AG04450 (cell line): ENCODE data around the gene DNAJC3. TPM values are rescaled to one million over a fixed set of nuclear protein-coding genes. Genes with fewer than 3 reads are reported as not detected.
"Not testable (repeated sequence)": the region's sequence is repeated elsewhere in the genome, so short reads cannot be mapped to it uniquely, and the experiment has no call there.

ENCODE experiments used
- CTCF ChIA-PET: fragments of 300-600, 350-600 bp; formaldehyde crosslinking; extraction: SDS; loops from one replicate; lab custom pipeline; 2022; ENCODE audit warnings: antibody characterized with exemption, inconsistent platforms; lab: Charles Lee
- POLR2A ChIA-PET: fragments of 350-600 bp; formaldehyde crosslinking; extraction: SDS; loops from one replicate; lab custom pipeline; 2021; ENCODE audit warnings: antibody characterized with exemption, inconsistent platforms; lab: Yijun Ruan, JAX
- DNase-seq: peaks from one replicate; pipeline ENCODE4 v3.0.0-alpha.2; 2011; ENCODE audit warnings: low read depth, low spot score
- H3K27ac ChIP-seq: one replicate; pipeline ENCODE4 v1.5.1; 2012; ENCODE audit warnings: low read depth, low read length, control low read depth
- H3K27me3 ChIP-seq: one replicate; pipeline ENCODE4 v1.6.0; 2012; ENCODE audit warnings: low read length; ENCODE audit not compliant: control insufficient read depth, insufficient read depth
- H3K4me3 ChIP-seq: 2 replicates; pipeline ENCODE4 v1.5.1; 2011; ENCODE audit warnings: mild to moderate bottlenecking, low read depth, low read length, control low read depth
- H3K9me3 ChIP-seq: 2 replicates; pipeline ENCODE4 v1.5.1; 2012; ENCODE audit warnings: low read length; ENCODE audit not compliant: control insufficient read depth, insufficient read depth
- CTCF ChIP-seq: IDR thresholded peaks from 2 replicates; pipeline ENCODE4 v1.5.1; 2011; ENCODE audit warnings: low read depth, low read length, control low read depth, inconsistent platforms
- polyA plus RNA-seq: library from polyadenylated mRNA; depleted of rRNA; stranded (reverse); fragments of >200 nt; gene quantifications from 2 replicates; pipeline ENCODE4 v1.2.3, GENCODE V29; 2011

DNAJC3 gene
- polyA plus RNA-seq, 1 experiment, result 30.2 TPM

- Histone ChIP-seq H3K27ac (no peak overlapping the region), H3K9me3 (no peaks in the 10 kb centered on the region), H3K4me3 (no peak overlapping the region), H3K27me3 (no peaks in the 10 kb centered on the region)
- ChIA-PET POLR2A (no interaction called here), CTCF (interaction anchor here (1.9 kb wide), 1 partner anchor 126 kb away, joined by 8 read pairs; no protein-coding TSS in a partner anchor)
- TF ChIP-seq CTCF, result no peak
- no peak for DNase-seq
Observed at GRCh38 chr13:95707442-95708390, 30.8 kb downstream of the DNAJC3 start.

- no peaks in the 10 kb centered on the region for H3K9me3 ChIP-seq
- no peak overlapping the region for H3K4me3 ChIP-seq
- ChIA-PET POLR2A (no interaction called here), CTCF (interaction anchor here (1.9 kb wide), 1 partner anchor 125 kb away, joined by 8 read pairs; no protein-coding TSS in a partner anchor)
- H3K27me3 ChIP-seq, result no peaks in the 10 kb centered on the region
- DNase-seq, result no peak
- no peak overlapping the region for H3K27ac ChIP-seq
- TF ChIP-seq CTCF, result no peak
Observed at GRCh38 chr13:95708391-95708774, 31.4 kb downstream of the DNAJC3 start.

- ChIA-PET POLR2A (interaction anchor here (0.6 to 0.9 kb wide), 2 partner anchors 86 to 115 kb away, joined by 3 to 4 read pairs; no protein-coding TSS in a partner anchor), CTCF (interaction anchor here (0.6 to 1.9 kb wide), 4 partner anchors 125 to 1088 kb away, joined by 3 to 11 read pairs (median 6); no protein-coding TSS in a partner anchor)
- no peak for TF ChIP-seq CTCF
- H3K27me3 ChIP-seq, result no peaks in the 10 kb centered on the region
- no peak for DNase-seq
- H3K4me3 ChIP-seq, result no peak overlapping the region
- no peaks in the 10 kb centered on the region for H3K9me3 ChIP-seq
- no peak overlapping the region for H3K27ac ChIP-seq
Observed at GRCh38 chr13:95708811-95709500, 32.0 kb downstream of the DNAJC3 start.

GRCh38 chr13:95710313-95710712, 33.4 kb downstream of the DNAJC3 start:
- Histone ChIP-seq H3K27me3 (no peaks in the 10 kb centered on the region), H3K4me3 (no peak overlapping the region), H3K27ac (no peak overlapping the region), H3K9me3 (no peaks in the 10 kb centered on the region)
- DNase-seq, result peak; percentile 39
- POLR2A ChIA-PET, result no interaction called here
- CTCF ChIA-PET, result interaction anchor here (0.7 kb wide), 1 partner anchor 26 kb away, joined by 6 read pairs; no protein-coding TSS in a partner anchor
- TF ChIP-seq CTCF, result no peak

GRCh38 chr13:95712846-95713245, 35.9 kb downstream of the DNAJC3 start:
- POLR2A ChIA-PET, H3K27ac ChIP-seq, H3K27me3 ChIP-seq, H3K4me3 ChIP-seq, DNase-seq, H3K9me3 ChIP-seq: not testable (repeated sequence)
- CTCF ChIA-PET, result interaction anchor here (0.6 to 0.9 kb wide), 4 partner anchors 12 to 1039 kb away, joined by 3 to 5 read pairs (median 4); no protein-coding TSS in a partner anchor
